H9 (cell line): ENCODE measurements around the gene SLC4A2. TPM values are rescaled to one million over a fixed set of nuclear protein-coding genes. Genes with fewer than 3 reads are reported as not detected.

Source experiments
- DNase-seq: peaks from one replicate; pipeline ENCODE4 v3.0.0-alpha.2; 2017
- H2AFZ ChIP-seq: one replicate; pipeline ENCODE4 v1.6.1; 2013; ENCODE audit warnings: mild to moderate bottlenecking, low read length, control low read depth, moderate library complexity
- H2AK5ac ChIP-seq: 2 replicates; pipeline ENCODE4 v1.6.1; 2013; ENCODE audit warnings: low read length, control low read depth, mixed read lengths; ENCODE audit not compliant: insufficient read length
- H2BK120ac ChIP-seq: one replicate; pipeline ENCODE4 v1.6.1; 2013; ENCODE audit warnings: low read depth, mild to moderate bottlenecking, low read length, control low read depth, inconsistent platforms; ENCODE audit not compliant: poor library complexity, severe bottlenecking
- H2BK12ac ChIP-seq: 2 replicates; pipeline ENCODE4 v1.6.1; 2013; ENCODE audit warnings: low read length, control low read depth, mixed read lengths, low read depth; ENCODE audit not compliant: insufficient read length
- H2BK15ac ChIP-seq: 2 replicates; pipeline ENCODE4 v1.6.1; 2013; ENCODE audit warnings: low read depth, low read length, control low read depth
- H2BK20ac ChIP-seq: one replicate; pipeline ENCODE4 v1.6.1; 2013; ENCODE audit warnings: low read depth, mild to moderate bottlenecking, low read length, control low read depth, inconsistent platforms; ENCODE audit not compliant: poor library complexity, severe bottlenecking
- H2BK5ac ChIP-seq: 2 replicates; pipeline ENCODE4 v1.6.1; 2013; ENCODE audit warnings: low read length, control low read depth, mixed read lengths; ENCODE audit not compliant: insufficient read length
- H3K14ac ChIP-seq: 2 replicates; pipeline ENCODE4 v1.6.1; 2013; ENCODE audit warnings: low read length, control low read depth; ENCODE audit not compliant: insufficient read depth
- H3K18ac ChIP-seq: 2 replicates; pipeline ENCODE4 v1.6.1; 2013; ENCODE audit warnings: low read depth, mild to moderate bottlenecking, mixed read lengths, low read length, control low read depth; ENCODE audit not compliant: insufficient read length
- H3K23ac ChIP-seq: 2 replicates; pipeline ENCODE4 v1.6.1; 2013; ENCODE audit warnings: low read length, control low read depth, mixed read lengths, low read depth; ENCODE audit not compliant: insufficient read length
- H3K23me2 ChIP-seq: 2 replicates; pipeline ENCODE4 v1.6.1; 2013; ENCODE audit warnings: low read depth, mild to moderate bottlenecking, mixed read lengths, low read length, control low read depth; ENCODE audit not compliant: insufficient read length, poor library complexity, severe bottlenecking
- H3K27ac ChIP-seq: 2 replicates; pipeline ENCODE4 v1.5.1; 2013; ENCODE audit warnings: low read length, control low read depth, mixed read lengths, low read depth; ENCODE audit not compliant: insufficient read length
- H3K27me3 ChIP-seq: 2 replicates; pipeline ENCODE4 v1.6.1; 2013; ENCODE audit warnings: low read length, control low read depth, inconsistent platforms; ENCODE audit not compliant: insufficient read depth
- H3K4ac ChIP-seq: 2 replicates; pipeline ENCODE4 v1.6.1; 2013; ENCODE audit warnings: low read depth, mild to moderate bottlenecking, control low read depth, inconsistent platforms, low read length, moderate library complexity
- H3K4me1 ChIP-seq: 2 replicates; pipeline ENCODE4 v1.6.1; 2013; ENCODE audit warnings: low read length, control low read depth, inconsistent platforms; ENCODE audit not compliant: insufficient read depth
- H3K4me2 ChIP-seq: 2 replicates; pipeline ENCODE4 v1.6.1; 2013; ENCODE audit warnings: low read length, control low read depth, mixed read lengths; ENCODE audit not compliant: insufficient read length, insufficient read depth
- H3K56ac ChIP-seq: 2 replicates; pipeline ENCODE4 v1.6.1; 2013; ENCODE audit warnings: low read depth, mild to moderate bottlenecking, mixed read lengths, low read length, control low read depth; ENCODE audit not compliant: insufficient read length
- H3K79me1 ChIP-seq: 2 replicates; pipeline ENCODE4 v1.6.1; 2013; ENCODE audit warnings: low read depth, mild to moderate bottlenecking, moderate library complexity, low read length, control low read depth, inconsistent platforms; ENCODE audit not compliant: insufficient read depth, poor library complexity, severe bottlenecking
- H3K79me2 ChIP-seq: 2 replicates; pipeline ENCODE4 v1.6.1; 2013; ENCODE audit warnings: low read length, control low read depth, inconsistent platforms; ENCODE audit not compliant: insufficient read depth
- H3K9ac ChIP-seq: 2 replicates; pipeline ENCODE4 v1.6.1; 2013; ENCODE audit warnings: low read length, control low read depth, mixed read lengths; ENCODE audit not compliant: insufficient read length; ENCODE audit errors: extremely low read depth
- H3K9me3 ChIP-seq: one replicate; pipeline ENCODE4 v1.6.1; 2013; ENCODE audit warnings: low read depth, low read length, inconsistent platforms; ENCODE audit not compliant: control insufficient read depth
- H3T11ph ChIP-seq: one replicate; pipeline ENCODE4 v1.6.1; 2013; ENCODE audit warnings: mild to moderate bottlenecking, low read length, control low read depth, inconsistent platforms
- H4K20me1 ChIP-seq: one replicate; pipeline ENCODE4 v1.6.1; 2013; ENCODE audit not compliant: control insufficient read depth, insufficient read length, insufficient read depth
- H4K5ac ChIP-seq: 2 replicates; pipeline ENCODE4 v1.6.1; 2013; ENCODE audit warnings: low read depth, mild to moderate bottlenecking, mixed read lengths, low read length, control low read depth; ENCODE audit not compliant: insufficient read length
- H4K8ac ChIP-seq: replicated peaks from 2 replicates; pipeline ENCODE4 v1.6.1; 2013; ENCODE audit warnings: low read length, control low read depth, mixed read lengths, low read depth; ENCODE audit not compliant: insufficient read length
- H4K91ac ChIP-seq: 2 replicates; pipeline ENCODE4 v1.6.1; 2013; ENCODE audit warnings: low read depth, mild to moderate bottlenecking, moderate library complexity, mixed read lengths, low read length, control low read depth; ENCODE audit not compliant: insufficient read length
- H3K27ac Mint-ChIP-seq, 3 experiments: 2 replicates in 2 of 3; 3 replicates in 1 of 3; pipeline ENCODE4 v1.8.0; 2020 to 2021; ENCODE audit warnings: mixed read lengths in 3 of 3, mild to moderate bottlenecking in 1 of 3, moderate library complexity in 1 of 3
- H3K27me3 Mint-ChIP-seq: 2 replicates; pipeline ENCODE4 v1.8.0; 2021; ENCODE audit warnings: low read depth, mild to moderate bottlenecking, moderate library complexity, mixed read lengths
- H3K36me3 Mint-ChIP-seq, 3 experiments: 2 replicates in 2 of 3; 3 replicates in 1 of 3; pipeline ENCODE4 v1.8.0; 2020 to 2021; ENCODE audit warnings: low read depth in 3 of 3, mixed read lengths in 3 of 3; ENCODE audit not compliant: insufficient read depth in 1 of 3
- H3K4me1 Mint-ChIP-seq, 2 experiments: 2 replicates each; pipeline ENCODE4 v1.8.0; 2020; ENCODE audit warnings: mixed read lengths in 2 of 2
- H3K4me3 Mint-ChIP-seq, 2 experiments: 2 replicates in 1 of 2; 3 replicates in 1 of 2; pipeline ENCODE4 v1.8.0; 2020 to 2021; ENCODE audit warnings: mild to moderate bottlenecking in 2 of 2, mixed read lengths in 2 of 2, moderate library complexity in 1 of 2
- H3K9me3 Mint-ChIP-seq, 2 experiments: 2 replicates in 1 of 2; 3 replicates in 1 of 2; pipeline ENCODE4 v1.8.0; 2020; ENCODE audit warnings: mild to moderate bottlenecking in 2 of 2, mixed read lengths in 2 of 2, moderate library complexity in 1 of 2
- WGBS: extraction: QIAGEN DNeasy Blood & Tissue Kit; methylation state at CpG from one replicate; pipeline ENCODE4 v1.1.7; 2013; ENCODE audit warnings: missing lambda C conversion rate, low lambda C conversion rate, mixed read lengths; ENCODE audit not compliant: insufficient read length; ENCODE audit errors: extremely low coverage; 5-methylcytosine and 5-hydroxymethylcytosine counted together
- total RNA-seq: library from RNA; stranded (reverse); gene quantifications from 2 replicates; pipeline ENCODE4 v1.2.1, GENCODE V29; 2021
- TF ChIP-seq, protein P1 (sequence below): fragments of 200-600 bp; sonication (generic); conservative IDR thresholded peaks from 3 replicates; pipeline ENCODE4 v1.8.0; 2021; ENCODE audit warnings: antibody characterized with exemption, mild to moderate bottlenecking

The SLC4A2 gene
- total RNA-seq, 1 experiment from 2014 or later: 136 TPM

DNA sequence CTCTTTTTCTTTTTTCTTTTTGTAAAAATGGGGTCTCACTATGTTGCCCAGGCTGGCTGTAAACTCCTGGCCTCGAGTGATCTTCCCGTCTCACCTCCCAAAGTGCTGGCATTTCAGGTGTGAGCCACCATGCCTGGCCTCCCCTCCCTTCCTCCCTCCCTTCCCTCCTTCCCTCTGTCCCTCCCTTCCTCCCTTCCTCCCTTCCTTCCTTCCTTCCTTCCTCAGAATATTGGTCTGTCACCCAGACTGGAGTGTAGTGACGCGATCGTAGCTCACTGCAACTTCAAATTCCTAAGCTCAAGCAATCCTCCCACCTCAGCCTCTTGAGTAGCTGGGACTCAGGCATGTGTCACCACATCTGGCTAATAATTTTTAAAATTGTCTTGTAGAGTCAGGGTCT is 35.3 kb downstream of the SLC4A2 start:
- Histone ChIP-seq H2BK15ac (no peak overlapping the region), H4K5ac (no peak overlapping the region), H2BK5ac (no peak overlapping the region), H3K9me3 (no peaks in the 10 kb centered on the region), H2AK5ac (no peak overlapping the region), H3K18ac (no peak overlapping the region), H4K20me1 (no peaks in the 10 kb centered on the region), H3K56ac (no peak overlapping the region), H2AFZ (no peak overlapping the region), H3T11ph (no peak overlapping the region), H3K9ac (no peak overlapping the region), H3K27ac (no peak overlapping the region), H2BK20ac (no peak overlapping the region), H3K79me1 (peaks cover 7% of the 10 kb centered on the region), H3K23me2 (no peaks in the 10 kb centered on the region), H3K4ac (no peak overlapping the region), H3K79me2 (peaks cover 27% of the 10 kb centered on the region), H2BK12ac (no peak overlapping the region), H3K23ac (no peak overlapping the region), H3K4me1 (no peaks in the 10 kb centered on the region), H3K14ac (no peak overlapping the region), H4K91ac (no peak overlapping the region), H3K27me3 (no peaks in the 10 kb centered on the region), H2BK120ac (no peak overlapping the region), H3K4me2 (no peak overlapping the region), H4K8ac (no peak overlapping the region)
- no peaks in the 10 kb centered on the region for H3K27me3 Mint-ChIP-seq
- no peaks in the 10 kb centered on the region for H3K9me3 Mint-ChIP-seq
- H3K27ac Mint-ChIP-seq: peak overlapping the region in 2 of 3 experiments; percentile 18 to 92; a peak in 1 of 7 replicates
- TF ChIP-seq, protein P1, sequence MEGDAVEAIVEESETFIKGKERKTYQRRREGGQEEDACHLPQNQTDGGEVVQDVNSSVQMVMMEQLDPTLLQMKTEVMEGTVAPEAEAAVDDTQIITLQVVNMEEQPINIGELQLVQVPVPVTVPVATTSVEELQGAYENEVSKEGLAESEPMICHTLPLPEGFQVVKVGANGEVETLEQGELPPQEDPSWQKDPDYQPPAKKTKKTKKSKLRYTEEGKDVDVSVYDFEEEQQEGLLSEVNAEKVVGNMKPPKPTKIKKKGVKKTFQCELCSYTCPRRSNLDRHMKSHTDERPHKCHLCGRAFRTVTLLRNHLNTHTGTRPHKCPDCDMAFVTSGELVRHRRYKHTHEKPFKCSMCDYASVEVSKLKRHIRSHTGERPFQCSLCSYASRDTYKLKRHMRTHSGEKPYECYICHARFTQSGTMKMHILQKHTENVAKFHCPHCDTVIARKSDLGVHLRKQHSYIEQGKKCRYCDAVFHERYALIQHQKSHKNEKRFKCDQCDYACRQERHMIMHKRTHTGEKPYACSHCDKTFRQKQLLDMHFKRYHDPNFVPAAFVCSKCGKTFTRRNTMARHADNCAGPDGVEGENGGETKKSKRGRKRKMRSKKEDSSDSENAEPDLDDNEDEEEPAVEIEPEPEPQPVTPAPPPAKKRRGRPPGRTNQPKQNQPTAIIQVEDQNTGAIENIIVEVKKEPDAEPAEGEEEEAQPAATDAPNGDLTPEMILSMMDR: no peak
- WGBS: no CpG with 5 or more reads among the region's 5 CpGs
- peaks cover 16 to 23% of the 10 kb centered on the region in 2 experiments for H3K4me1 Mint-ChIP-seq
- no peak for DNase-seq
- no peak overlapping the region for H3K4me3 Mint-ChIP-seq
- peaks cover 0 to 28% (median 8%) of the 10 kb centered on the region in 3 experiments; a peak in 5 of 7 replicates for H3K36me3 Mint-ChIP-seq
